Mesothelial cell of epicardium (in vitro differentiated cells): ENCODE measurements around the gene ANO7. TPM values are rescaled to one million over a fixed set of nuclear protein-coding genes. Genes with fewer than 3 reads are reported as not detected.

Source experiments
- DNase-seq, 2 experiments: peaks; one replicate each; pipeline ENCODE4 v3.0.0; 2021; ENCODE audit warnings: low spot score in 2 of 2; ENCODE audit not compliant: unreplicated experiment in 2 of 2
- H3K27ac Mint-ChIP-seq: 2 replicates; pipeline ENCODE4 v1.8.0; 2021; ENCODE audit warnings: mixed read lengths
- H3K27me3 Mint-ChIP-seq: 2 replicates; pipeline ENCODE4 v1.8.0; 2021; ENCODE audit warnings: low read depth, mixed read lengths
- H3K36me3 Mint-ChIP-seq: 2 replicates; pipeline ENCODE4 v1.8.0; 2021; ENCODE audit warnings: mixed read lengths
- H3K4me1 Mint-ChIP-seq: 2 replicates; pipeline ENCODE4 v1.8.0; 2021; ENCODE audit warnings: mixed read lengths
- H3K4me3 Mint-ChIP-seq: 2 replicates; pipeline ENCODE4 v1.8.0; 2021; ENCODE audit warnings: mild to moderate bottlenecking, moderate library complexity, mixed read lengths
- H3K9me3 Mint-ChIP-seq: 2 replicates; pipeline ENCODE4 v1.8.0; 2021; ENCODE audit warnings: mixed read lengths
- CTCF ChIP-seq: fragments of 200-600 bp; sonication (generic); IDR thresholded peaks from one replicate; pipeline ENCODE4 v1.5.0; 2021; ENCODE audit warnings: antibody characterized with exemption; ENCODE audit not compliant: unreplicated experiment
- total RNA-seq: library from RNA; stranded (reverse); gene quantifications from 3 replicates; pipeline ENCODE4 v1.2.1, GENCODE V29; 2021

Gene ANO7
- total RNA-seq, 1 donor from 2014 or later: 4.5 TPM

GRCh38 chr2:241217320-241218031 lies 29.0 kb downstream of the ANO7 start:
- Mint-ChIP-seq H3K4me3 (peak overlapping the region; percentile 71), H3K27me3 (peaks cover 12% of the 10 kb centered on the region), H3K27ac (peak overlapping the region; percentile 71), H3K36me3 (peaks cover 2% of the 10 kb centered on the region), H3K9me3 (no peaks in the 10 kb centered on the region), H3K4me1 (peaks cover 15% of the 10 kb centered on the region)
- TF ChIP-seq CTCF: no peak
- peak; percentile 58 to 71 for DNase-seq

- peak overlapping the region; percentile 81 for H3K4me3 Mint-ChIP-seq
- DNase-seq: peak; percentile 53 to 58
These were observed 29.9 kb downstream of the ANO7 start for GRCh38 chr2:241218131-241219029.

GRCh38 chr2:241219030-241219382 lies 30.5 kb downstream of the ANO7 start:
- no peak for DNase-seq
- TF ChIP-seq CTCF: no peak
- Mint-ChIP-seq H3K36me3 (peaks cover 2% of the 10 kb centered on the region), H3K9me3 (no peaks in the 10 kb centered on the region), H3K27ac (no peak overlapping the region), H3K4me1 (peaks cover 17% of the 10 kb centered on the region), H3K27me3 (peaks cover 6% of the 10 kb centered on the region), H3K4me3 (peak overlapping the region; percentile 81)

More at GRCh38 chr2:241218131-241219029, 29.9 kb downstream of the ANO7 start:
- Mint-ChIP-seq H3K27ac (peak overlapping the region; percentile 79), H3K9me3 (no peaks in the 10 kb centered on the region), H3K27me3 (peaks cover 7% of the 10 kb centered on the region), H3K4me1 (peaks cover 15% of the 10 kb centered on the region), H3K36me3 (peaks cover 2% of the 10 kb centered on the region)
- no peak for TF ChIP-seq CTCF

GRCh38 chr2:241219856-241220356 lies 31.4 kb downstream of the ANO7 start:
- peaks cover 4% of the 10 kb centered on the region for H3K27me3 Mint-ChIP-seq
- no peak for DNase-seq
- peak overlapping the region; percentile 7 for H3K4me3 Mint-ChIP-seq
- peaks cover 2% of the 10 kb centered on the region for H3K36me3 Mint-ChIP-seq
- no peaks in the 10 kb centered on the region for H3K9me3 Mint-ChIP-seq
- H3K4me1 Mint-ChIP-seq: peaks cover 25% of the 10 kb centered on the region
- no peak overlapping the region for H3K27ac Mint-ChIP-seq
- TF ChIP-seq CTCF: no peak

GRCh38 chr2:241223211-241224017 lies 34.9 kb downstream of the ANO7 start:
- Mint-ChIP-seq H3K4me1 (peaks cover 25% of the 10 kb centered on the region), H3K27me3 (no peaks in the 10 kb centered on the region), H3K4me3 (no peak overlapping the region), H3K27ac (no peak overlapping the region), H3K9me3 (no peaks in the 10 kb centered on the region), H3K36me3 (peaks cover 15% of the 10 kb centered on the region)
- no peak for DNase-seq
- no peak for TF ChIP-seq CTCF
